CD1c-positive myeloid dendritic cell (primary cell): ENCODE data around the gene CCNI.
A peak's percentile ranks its signal among the peaks of the same experiment; 100 is the strongest.

Experiments used
- DNase-seq: peaks from one replicate; pipeline ENCODE4 v3.0.0-alpha.2; 2016; ENCODE audit errors: extremely low spot score

Gene CCNI

GRCh38 chr4:77007358-77008230, 68.2 kb downstream of the CCNI start:
- DNase-seq: peak; percentile 88

GRCh38 chr4:77006753-77007353, 68.9 kb downstream of the CCNI start:
- no peak for DNase-seq

GRCh38 chr4:77003400-77003799, 72.4 kb downstream of the CCNI start:
- DNase-seq: no peak

- no peak for DNase-seq
Measured at GRCh38 chr4:77002321-77003107, 73.3 kb downstream of the CCNI start.

GRCh38 chr4:77001907-77002306, 73.9 kb downstream of the CCNI start:
- peak; percentile 46 for DNase-seq

GRCh38 chr4:76998251-76998901, 77.4 kb downstream of the CCNI start:
- DNase-seq: no peak

GRCh38 chr4:76997532-76997931, 78.3 kb downstream of the CCNI start:
- no peak for DNase-seq
